DND-41 (cell line): ENCODE data around the gene PRPS1.

Experiments used
- ATAC-seq: fragments of 200-7000 bp; cut with Tn5 transposase; 3 replicates; pipeline ENCODE4 v1.9.1; 2021; ENCODE audit warnings: low read depth; ENCODE audit not compliant: insufficient read depth
- DNase-seq: peaks from one replicate; pipeline ENCODE4 v3.0.0-alpha.2; 2020
- H2AFZ ChIP-seq: 2 replicates; pipeline ENCODE4 v1.6.0; 2012; ENCODE audit warnings: low read depth, low read length
- H3K27ac ChIP-seq: 2 replicates; pipeline ENCODE4 v1.5.1; 2012; ENCODE audit warnings: low read length, inconsistent platforms
- H3K27me3 ChIP-seq: fragments of 200-600 bp; sonication (generic); 2 replicates; pipeline ENCODE4 v1.6.0; 2012; ENCODE audit warnings: low read length, mild to moderate bottlenecking, inconsistent platforms; ENCODE audit not compliant: insufficient read depth, poor library complexity
- H3K36me3 ChIP-seq: 2 replicates; pipeline ENCODE4 v1.5.1; 2012; ENCODE audit warnings: low read length, inconsistent platforms; ENCODE audit not compliant: insufficient read depth
- H3K4me1 ChIP-seq: 2 replicates; pipeline ENCODE4 v1.5.1; 2012; ENCODE audit warnings: mild to moderate bottlenecking, low read length; ENCODE audit not compliant: insufficient read depth
- H3K4me2 ChIP-seq: 2 replicates; pipeline ENCODE4 v1.6.0; 2012; ENCODE audit warnings: mild to moderate bottlenecking, moderate library complexity, low read length, inconsistent platforms; ENCODE audit not compliant: insufficient read depth
- H3K4me3 ChIP-seq, 2 experiments: fragments of 200-600 bp in 1 of 2; shearing (Covaris generic) in 1 of 2; 2 replicates each; pipeline ENCODE4 v1.5.1; 2012 to 2016; ENCODE audit warnings: inconsistent platforms in 2 of 2, low read length in 2 of 2, mild to moderate bottlenecking in 2 of 2, low read depth in 1 of 2, moderate library complexity in 1 of 2
- H3K79me2 ChIP-seq: 2 replicates; pipeline ENCODE4 v1.6.0; 2012; ENCODE audit warnings: low read length, inconsistent platforms; ENCODE audit not compliant: insufficient read depth
- H3K9ac ChIP-seq: 2 replicates; pipeline ENCODE4 v1.6.0; 2012; ENCODE audit warnings: low read depth, mild to moderate bottlenecking, inconsistent platforms, low read length, moderate library complexity
- H3K9me3 ChIP-seq: 2 replicates; pipeline ENCODE4 v1.5.1; 2012; ENCODE audit warnings: low read length, moderate library complexity, mild to moderate bottlenecking, inconsistent platforms; ENCODE audit not compliant: insufficient read depth, severe bottlenecking
- H4K20me1 ChIP-seq: 2 replicates; pipeline ENCODE4 v1.6.0; 2012; ENCODE audit warnings: low read length; ENCODE audit not compliant: insufficient read depth
- EZH2 ChIP-seq: IDR thresholded peaks from 3 replicates; pipeline ENCODE4 v1.6.1; 2012; ENCODE audit warnings: borderline replicate concordance, low read depth, mild to moderate bottlenecking, moderate library complexity, low read length, inconsistent platforms; ENCODE audit not compliant: severe bottlenecking
- TF ChIP-seq, protein P1 (sequence below): IDR thresholded peaks from 2 replicates; pipeline ENCODE4 v1.5.1; 2012; ENCODE audit warnings: borderline replicate concordance, low read length, moderate library complexity, mild to moderate bottlenecking; ENCODE audit not compliant: poor library complexity, severe bottlenecking; ENCODE audit errors: extremely low read depth

Gene PRPS1

DNA sequence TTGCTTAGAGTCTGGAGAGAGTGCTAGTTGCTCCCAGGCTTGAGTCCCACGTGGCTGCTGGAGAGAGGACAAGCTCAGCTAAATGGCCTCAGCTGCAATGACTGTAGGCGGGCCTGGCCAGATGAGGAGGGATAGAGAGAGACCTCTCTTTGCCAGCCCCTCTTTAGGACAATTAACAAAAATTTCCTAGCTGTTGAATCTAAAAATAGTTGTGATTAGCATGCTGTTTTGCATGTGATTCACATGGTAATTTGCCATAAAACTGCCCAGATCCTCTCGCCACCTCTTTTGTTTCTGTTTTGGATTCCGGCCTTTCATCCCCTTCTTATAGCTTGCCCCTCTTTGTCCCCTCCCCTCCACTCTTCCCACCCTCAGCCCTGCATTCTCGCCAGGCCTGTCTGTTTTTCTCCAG is 28.9 kb upstream of the PRPS1 start:
- Histone ChIP-seq H2AFZ (no peak overlapping the region), H3K79me2 (no peaks in the 10 kb centered on the region), H3K4me1 (no peaks in the 10 kb centered on the region), H3K4me2 (no peak overlapping the region), H4K20me1 (no peaks in the 10 kb centered on the region), H3K27me3 (no peaks in the 10 kb centered on the region), H3K36me3 (no peaks in the 10 kb centered on the region), H3K27ac (no peak overlapping the region), H3K9ac (no peak overlapping the region), H3K9me3 (no peaks in the 10 kb centered on the region), H3K4me3 (no peak overlapping the region)
- no peak for DNase-seq
- ATAC-seq = no peak
- TF ChIP-seq, protein P1, sequence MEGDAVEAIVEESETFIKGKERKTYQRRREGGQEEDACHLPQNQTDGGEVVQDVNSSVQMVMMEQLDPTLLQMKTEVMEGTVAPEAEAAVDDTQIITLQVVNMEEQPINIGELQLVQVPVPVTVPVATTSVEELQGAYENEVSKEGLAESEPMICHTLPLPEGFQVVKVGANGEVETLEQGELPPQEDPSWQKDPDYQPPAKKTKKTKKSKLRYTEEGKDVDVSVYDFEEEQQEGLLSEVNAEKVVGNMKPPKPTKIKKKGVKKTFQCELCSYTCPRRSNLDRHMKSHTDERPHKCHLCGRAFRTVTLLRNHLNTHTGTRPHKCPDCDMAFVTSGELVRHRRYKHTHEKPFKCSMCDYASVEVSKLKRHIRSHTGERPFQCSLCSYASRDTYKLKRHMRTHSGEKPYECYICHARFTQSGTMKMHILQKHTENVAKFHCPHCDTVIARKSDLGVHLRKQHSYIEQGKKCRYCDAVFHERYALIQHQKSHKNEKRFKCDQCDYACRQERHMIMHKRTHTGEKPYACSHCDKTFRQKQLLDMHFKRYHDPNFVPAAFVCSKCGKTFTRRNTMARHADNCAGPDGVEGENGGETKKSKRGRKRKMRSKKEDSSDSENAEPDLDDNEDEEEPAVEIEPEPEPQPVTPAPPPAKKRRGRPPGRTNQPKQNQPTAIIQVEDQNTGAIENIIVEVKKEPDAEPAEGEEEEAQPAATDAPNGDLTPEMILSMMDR = no peak
- TF ChIP-seq EZH2 = no peak

DNA sequence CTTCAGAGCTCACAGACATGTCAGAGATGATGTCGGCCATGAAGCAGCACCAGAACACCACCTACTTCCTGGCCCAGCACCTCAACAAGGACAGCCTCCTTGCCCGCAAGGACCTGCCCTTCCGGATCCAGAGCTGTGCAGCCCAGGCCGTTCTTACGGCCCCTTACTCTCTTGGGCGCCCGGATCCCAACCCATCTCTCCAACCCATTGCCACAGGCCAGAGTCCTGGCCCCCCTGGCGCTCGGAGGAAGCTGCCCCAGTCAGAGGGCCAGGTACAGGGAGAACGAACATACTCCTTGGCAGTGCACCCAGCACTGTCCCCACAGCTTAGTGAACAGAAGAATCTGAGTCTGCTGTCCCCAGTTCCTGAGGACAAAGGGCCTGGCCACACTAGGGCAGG is 27.9 kb upstream of the PRPS1 start:
- no peaks in the 10 kb centered on the region for H3K9me3 ChIP-seq
- TF ChIP-seq EZH2 = no peak
- TF ChIP-seq, protein P1 = no peak
- no peak for ATAC-seq
- H3K27ac ChIP-seq = no peak overlapping the region
- H3K27me3 ChIP-seq = no peaks in the 10 kb centered on the region
- no peak overlapping the region for H3K4me2 ChIP-seq
- no peaks in the 10 kb centered on the region for H3K36me3 ChIP-seq
- no peaks in the 10 kb centered on the region for H4K20me1 ChIP-seq
- no peak for DNase-seq
- no peak overlapping the region for H2AFZ ChIP-seq
- no peak overlapping the region for H3K9ac ChIP-seq
- no peaks in the 10 kb centered on the region for H3K4me1 ChIP-seq
- H3K79me2 ChIP-seq = no peaks in the 10 kb centered on the region
- no peak overlapping the region for H3K4me3 ChIP-seq

DNA sequence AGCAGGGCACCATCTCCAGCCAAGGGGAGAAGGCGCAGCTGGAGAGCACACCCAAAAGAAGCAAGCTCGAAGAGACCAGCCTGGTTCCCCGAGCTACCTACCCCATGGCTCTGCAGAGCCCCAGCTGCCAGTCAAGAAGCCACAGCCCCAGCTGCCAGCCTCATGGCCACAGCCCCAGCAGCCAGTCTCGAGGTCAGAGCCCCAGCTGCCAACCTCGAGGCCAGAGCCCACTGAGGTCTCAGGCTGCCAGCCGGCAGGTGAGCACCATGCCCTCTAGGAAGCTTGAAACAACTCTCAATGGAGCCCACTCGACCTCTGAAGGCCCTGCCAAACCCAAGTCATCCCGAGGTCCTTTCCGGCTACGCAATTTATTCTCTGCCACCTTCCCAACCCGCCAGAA is 27.0 kb upstream of the PRPS1 start:
- H3K9me3 ChIP-seq = no peaks in the 10 kb centered on the region
- no peak for ATAC-seq
- H3K9ac ChIP-seq = no peak overlapping the region
- TF ChIP-seq, protein P1 = no peak
- no peak for TF ChIP-seq EZH2
- no peak overlapping the region for H3K4me2 ChIP-seq
- H3K79me2 ChIP-seq = no peaks in the 10 kb centered on the region
- H4K20me1 ChIP-seq = no peaks in the 10 kb centered on the region
- no peaks in the 10 kb centered on the region for H3K27me3 ChIP-seq
- no peaks in the 10 kb centered on the region for H3K4me1 ChIP-seq
- H3K4me3 ChIP-seq = no peak overlapping the region
- no peak for DNase-seq
- H2AFZ ChIP-seq = no peak overlapping the region
- no peak overlapping the region for H3K27ac ChIP-seq
- H3K36me3 ChIP-seq = no peaks in the 10 kb centered on the region

DNA sequence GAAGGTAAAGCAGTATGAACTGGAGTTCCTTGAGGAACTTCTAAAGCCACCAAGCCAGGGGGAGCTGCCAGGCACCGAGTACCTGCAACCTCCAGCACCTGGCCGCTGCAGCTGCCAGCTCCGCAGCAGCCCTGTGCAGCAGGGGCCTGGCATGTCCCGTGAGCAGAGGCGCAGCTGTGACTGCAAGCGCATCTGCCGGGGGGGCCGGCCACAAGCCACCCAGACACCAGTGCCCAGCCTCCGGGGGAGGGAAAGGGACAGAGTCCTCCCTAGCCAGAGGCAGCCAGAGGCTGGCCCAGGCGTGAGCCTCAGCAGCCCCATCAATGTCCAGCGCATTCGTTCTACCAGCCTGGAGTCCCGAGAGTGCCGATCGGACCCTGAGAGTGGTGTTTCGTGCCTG is 26.6 kb upstream of the PRPS1 start:
- Histone ChIP-seq H3K79me2 (no peaks in the 10 kb centered on the region), H3K9me3 (no peaks in the 10 kb centered on the region), H3K4me3 (no peak overlapping the region), H3K4me2 (no peak overlapping the region), H3K9ac (no peak overlapping the region), H4K20me1 (no peaks in the 10 kb centered on the region), H2AFZ (no peak overlapping the region), H3K27ac (no peak overlapping the region), H3K4me1 (no peaks in the 10 kb centered on the region), H3K36me3 (no peaks in the 10 kb centered on the region), H3K27me3 (no peaks in the 10 kb centered on the region)
- no peak for DNase-seq
- no peak for ATAC-seq
- no peak for TF ChIP-seq EZH2
- TF ChIP-seq, protein P1 = no peak
